Measurements from ENCODE around the gene C16orf86. TPM values are rescaled to one million over a fixed set of nuclear protein-coding genes. Genes with fewer than 3 reads are reported as not detected.

Gene C16orf86
- total RNA-seq, 1 donor from 2014 or later = 5.9 TPM

- DNase-seq (ENCODE audit: low read depth) = no peak
- TF ChIP-seq CTCF (conservative IDR thresholded peaks at IDR 0.05; ENCODE audit: low read depth, low read length) = no peak
- peak overlapping the region; percentile 98 for H3K4me3 ChIP-seq (ENCODE audit: low read depth, low read length)
Observed at GRCh38 chr16:67661886-67662652, 4.5 kb upstream of the C16orf86 start.

GRCh38 chr16:67662653-67663010 is 4.0 kb upstream of the C16orf86 start:
- TF ChIP-seq CTCF (conservative IDR thresholded peaks at IDR 0.05; ENCODE audit: low read depth, low read length) = no peak
- H3K4me3 ChIP-seq (ENCODE audit: low read depth, low read length) = no peak overlapping the region
- DNase-seq (ENCODE audit: low read depth) = no peak

- DNase-seq (ENCODE audit: low read depth) = no peak
- peak; percentile 26 for TF ChIP-seq CTCF (conservative IDR thresholded peaks at IDR 0.05; ENCODE audit: low read depth, low read length)
Observed at GRCh38 chr16:67663151-67663876, 3.3 kb upstream of the C16orf86 start.

GRCh38 chr16:67663877-67664222 is 2.8 kb upstream of the C16orf86 start:
- DNase-seq (ENCODE audit: low read depth) = no peak
- no peak for TF ChIP-seq CTCF (conservative IDR thresholded peaks at IDR 0.05; ENCODE audit: low read depth, low read length)
- no peak overlapping the region for H3K4me3 ChIP-seq (ENCODE audit: low read depth, low read length)

More at GRCh38 chr16:67663151-67663876, 3.3 kb upstream of the C16orf86 start:
- no peak overlapping the region for H3K4me3 ChIP-seq (ENCODE audit: low read depth, low read length)

GRCh38 chr16:67664258-67664657 is 2.4 kb upstream of the C16orf86 start:
- no peak for DNase-seq (ENCODE audit: low read depth)
- no peak overlapping the region for H3K4me3 ChIP-seq (ENCODE audit: low read depth, low read length)
- no peak for TF ChIP-seq CTCF (conservative IDR thresholded peaks at IDR 0.05; ENCODE audit: low read depth, low read length)

- no peak for DNase-seq (ENCODE audit: low read depth)
- TF ChIP-seq CTCF (conservative IDR thresholded peaks at IDR 0.05; ENCODE audit: low read depth, low read length) = no peak
- H3K4me3 ChIP-seq (ENCODE audit: low read depth, low read length) = no peak overlapping the region
Observed at GRCh38 chr16:67664871-67665270, 1.7 kb upstream of the C16orf86 start.

All from epithelial cell of proximal tubule (primary cell).